ENCODE measurements around the gene PSTK. TPM values are rescaled to one million over a fixed set of nuclear protein-coding genes. Genes with fewer than 3 reads are reported as not detected.

PSTK gene
- total and polyA plus RNA-seq, 9 of the 15 experiments (the other 6 are each of a cell fraction or from before 2014, with no cell fraction given), result 13.2 to 49.7 (median 18.9) TPM

- TF ChIP-seq, protein P1, sequence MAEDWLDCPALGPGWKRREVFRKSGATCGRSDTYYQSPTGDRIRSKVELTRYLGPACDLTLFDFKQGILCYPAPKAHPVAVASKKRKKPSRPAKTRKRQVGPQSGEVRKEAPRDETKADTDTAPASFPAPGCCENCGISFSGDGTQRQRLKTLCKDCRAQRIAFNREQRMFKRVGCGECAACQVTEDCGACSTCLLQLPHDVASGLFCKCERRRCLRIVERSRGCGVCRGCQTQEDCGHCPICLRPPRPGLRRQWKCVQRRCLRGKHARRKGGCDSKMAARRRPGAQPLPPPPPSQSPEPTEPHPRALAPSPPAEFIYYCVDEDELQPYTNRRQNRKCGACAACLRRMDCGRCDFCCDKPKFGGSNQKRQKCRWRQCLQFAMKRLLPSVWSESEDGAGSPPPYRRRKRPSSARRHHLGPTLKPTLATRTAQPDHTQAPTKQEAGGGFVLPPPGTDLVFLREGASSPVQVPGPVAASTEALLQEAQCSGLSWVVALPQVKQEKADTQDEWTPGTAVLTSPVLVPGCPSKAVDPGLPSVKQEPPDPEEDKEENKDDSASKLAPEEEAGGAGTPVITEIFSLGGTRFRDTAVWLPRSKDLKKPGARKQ (CRISPR knock-in tag; IDR thresholded peaks at IDR 0.05), result no peak
- TF ChIP-seq MECOM (CRISPR knock-in tag; IDR thresholded peaks at IDR 0.05), result no peak
- TF ChIP-seq MYBL2 (IDR thresholded peaks at IDR 0.05; ENCODE audit: low read depth), result peak; percentile 41; the same call in 1 of the 2 replicates
- no peak for TF ChIP-seq MYBL2 (CRISPR knock-in tag; IDR thresholded peaks at IDR 0.05; ENCODE audit: borderline replicate concordance)
- peak; percentile 92 for TF ChIP-seq ARID1B (IDR thresholded peaks at IDR 0.05)
- 0 out of 3 replicates have a peak, but pooled peaks of 1 of the 2 experiments have one; percentile 15 for TF ChIP-seq CBX3 (IDR thresholded peaks at IDR 0.05; ENCODE audit: borderline replicate concordance in 1 of 2, low read length in 2 of 2)
- TF ChIP-seq KAT2B (IDR thresholded peaks at IDR 0.05; ENCODE audit: low read depth, low read length), result no peak
- TF ChIP-seq CREB3 (tag; conservative IDR thresholded peaks at IDR 0.05; ENCODE audit: low read depth), result no peak
- no peak for TF ChIP-seq ZMIZ1 (IDR thresholded peaks at IDR 0.05; ENCODE audit: low read depth in 2 of 2, low read length in 2 of 2)
- TF ChIP-seq ZNF41 (CRISPR knock-in tag; conservative IDR thresholded peaks at IDR 0.05), result no peak
- peak; percentile 44; the same call in 1 of the 2 replicates for TF ChIP-seq MAFF (IDR thresholded peaks at IDR 0.05; ENCODE audit: low read length)
Observed at GRCh38 chr10:122931088-122931906, 48.9 kb upstream of the PSTK start (continued).

Data from K562 (cell line).